ENCODE data around the gene SMARCA2.

Gene SMARCA2

GRCh38 chr9:2016408-2017330 lies 1.5 kb downstream of the SMARCA2 start:
- DNase-seq: peak; percentile 9

- DNase-seq: no peak
These were observed 2.4 kb downstream of the SMARCA2 start for GRCh38 chr9:2017331-2018161.

- no peak for DNase-seq
These were observed 3.1 kb downstream of the SMARCA2 start for GRCh38 chr9:2018162-2018643.

GRCh38 chr9:2018764-2019558 lies 3.8 kb downstream of the SMARCA2 start:
- no peak for DNase-seq

GRCh38 chr9:2019723-2020122 lies 4.6 kb downstream of the SMARCA2 start:
- no peak for DNase-seq

GRCh38 chr9:2021731-2022130 lies 6.6 kb downstream of the SMARCA2 start:
- no peak for DNase-seq

- no peak for DNase-seq
These were observed 7.4 kb downstream of the SMARCA2 start for GRCh38 chr9:2022560-2022959.

GRCh38 chr9:2023042-2023441 lies 7.9 kb downstream of the SMARCA2 start:
- no peak for DNase-seq

GRCh38 chr9:2023532-2023931 lies 8.4 kb downstream of the SMARCA2 start:
- no peak for DNase-seq

- no peak for DNase-seq
These were observed 10.0 kb downstream of the SMARCA2 start for GRCh38 chr9:2024888-2025782.

- DNase-seq: no peak
These were observed 11.3 kb downstream of the SMARCA2 start for GRCh38 chr9:2026220-2026997.

- no peak for DNase-seq
These were observed 12.5 kb downstream of the SMARCA2 start for GRCh38 chr9:2027543-2028160.

GRCh38 chr9:2028888-2029287 lies 13.7 kb downstream of the SMARCA2 start:
- DNase-seq: no peak

GRCh38 chr9:2029666-2030170 lies 14.6 kb downstream of the SMARCA2 start:
- DNase-seq: no peak

GRCh38 chr9:2032234-2032633 lies 17.1 kb downstream of the SMARCA2 start:
- DNase-seq: no peak

- no peak for DNase-seq
These were observed 21.7 kb downstream of the SMARCA2 start for GRCh38 chr9:2036844-2037243.

- no peak for DNase-seq
These were observed 24.4 kb downstream of the SMARCA2 start for GRCh38 chr9:2039294-2040180.

- no peak for DNase-seq
These were observed 25.7 kb downstream of the SMARCA2 start for GRCh38 chr9:2040828-2041227.

GRCh38 chr9:2041736-2042135 lies 26.6 kb downstream of the SMARCA2 start:
- no peak for DNase-seq

Data from T1000 (cell line).